ENCODE measurements around the gene GAB1. TPM values are rescaled to one million over a fixed set of nuclear protein-coding genes. Genes with fewer than 3 reads are reported as not detected.

The GAB1 gene
- total RNA-seq, 1 experiment from 2014 or later = 5.9 TPM

DNA sequence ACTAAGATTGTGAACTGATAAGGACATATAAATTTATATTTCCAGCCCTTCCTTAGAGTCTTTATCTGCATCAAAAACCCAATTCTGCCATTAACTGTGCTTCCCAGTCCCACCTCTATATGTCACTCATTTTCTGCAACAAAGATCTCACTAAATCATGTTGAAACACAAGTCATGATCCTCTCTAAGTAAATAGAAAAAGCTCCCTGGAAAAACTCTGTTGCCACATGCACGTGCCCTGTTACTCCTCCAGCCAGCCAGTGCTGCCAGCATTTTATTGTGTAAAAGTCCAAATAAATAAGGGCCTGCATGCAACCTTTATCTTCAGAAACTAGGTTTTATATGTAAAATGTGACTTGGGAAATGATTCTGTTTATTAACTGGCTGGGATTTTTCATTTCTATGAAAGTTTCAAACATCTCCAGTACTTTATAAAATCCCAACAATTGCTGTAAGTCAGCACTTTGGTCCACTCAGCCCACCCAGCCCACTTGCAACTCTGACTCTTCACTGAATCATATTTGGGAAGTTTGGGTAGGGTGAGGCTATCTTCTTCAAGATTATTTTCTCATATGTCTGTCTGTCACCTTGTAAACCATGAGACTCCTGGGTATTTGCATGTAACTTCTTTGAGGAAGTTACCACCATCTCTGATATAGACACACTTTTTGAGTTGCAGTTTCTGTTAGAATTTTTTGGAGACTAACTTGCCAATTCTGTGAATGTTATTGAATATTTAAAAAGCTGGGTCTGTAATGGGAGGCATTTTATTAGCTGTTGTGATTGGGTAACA is 136.9 kb downstream of the GAB1 start:
- no peak overlapping the region for H3K4me3 Mint-ChIP-seq (ENCODE audit: unreplicated experiment)
- ChIA-PET POLR2A (no interaction called here), CTCF (interaction anchor here (0.6 kb wide), 1 partner anchor 60 kb away, joined by 3 read pairs; no protein-coding TSS in a partner anchor)
- no peak overlapping the region for H3K27ac Mint-ChIP-seq (ENCODE audit: low read depth, unreplicated experiment)
- no peak for DNase-seq (ENCODE audit: unreplicated experiment)
- intact Hi-C loops (cut with micrococcal nuclease) = no loop called here
- no peaks in the 10 kb centered on the region for H3K4me1 Mint-ChIP-seq (ENCODE audit: insufficient read depth, unreplicated experiment)
- TF ChIP-seq, protein P1, sequence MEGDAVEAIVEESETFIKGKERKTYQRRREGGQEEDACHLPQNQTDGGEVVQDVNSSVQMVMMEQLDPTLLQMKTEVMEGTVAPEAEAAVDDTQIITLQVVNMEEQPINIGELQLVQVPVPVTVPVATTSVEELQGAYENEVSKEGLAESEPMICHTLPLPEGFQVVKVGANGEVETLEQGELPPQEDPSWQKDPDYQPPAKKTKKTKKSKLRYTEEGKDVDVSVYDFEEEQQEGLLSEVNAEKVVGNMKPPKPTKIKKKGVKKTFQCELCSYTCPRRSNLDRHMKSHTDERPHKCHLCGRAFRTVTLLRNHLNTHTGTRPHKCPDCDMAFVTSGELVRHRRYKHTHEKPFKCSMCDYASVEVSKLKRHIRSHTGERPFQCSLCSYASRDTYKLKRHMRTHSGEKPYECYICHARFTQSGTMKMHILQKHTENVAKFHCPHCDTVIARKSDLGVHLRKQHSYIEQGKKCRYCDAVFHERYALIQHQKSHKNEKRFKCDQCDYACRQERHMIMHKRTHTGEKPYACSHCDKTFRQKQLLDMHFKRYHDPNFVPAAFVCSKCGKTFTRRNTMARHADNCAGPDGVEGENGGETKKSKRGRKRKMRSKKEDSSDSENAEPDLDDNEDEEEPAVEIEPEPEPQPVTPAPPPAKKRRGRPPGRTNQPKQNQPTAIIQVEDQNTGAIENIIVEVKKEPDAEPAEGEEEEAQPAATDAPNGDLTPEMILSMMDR (IDR thresholded peaks at IDR 0.05; ENCODE audit: unreplicated experiment) = no peak
- no peaks in the 10 kb centered on the region for H3K27me3 Mint-ChIP-seq (ENCODE audit: insufficient read depth, unreplicated experiment)
- no peaks in the 10 kb centered on the region for H3K9me3 Mint-ChIP-seq (ENCODE audit: unreplicated experiment)
- BruUV-seq (replicated peaks) = no TSS peak
- peaks cover 15% of the 10 kb centered on the region for H3K36me3 Mint-ChIP-seq (ENCODE audit: insufficient read depth, unreplicated experiment)

GRCh38 chr4:143477487-143477886 is 140.8 kb downstream of the GAB1 start:
- TF ChIP-seq, protein P1 (IDR thresholded peaks at IDR 0.05; ENCODE audit: unreplicated experiment) = no peak
- H3K9me3 Mint-ChIP-seq (ENCODE audit: unreplicated experiment) = no peaks in the 10 kb centered on the region
- no peaks in the 10 kb centered on the region for H3K27me3 Mint-ChIP-seq (ENCODE audit: insufficient read depth, unreplicated experiment)
- H3K4me1 Mint-ChIP-seq (ENCODE audit: insufficient read depth, unreplicated experiment) = no peaks in the 10 kb centered on the region
- no peak overlapping the region for H3K4me3 Mint-ChIP-seq (ENCODE audit: unreplicated experiment)
- no peak overlapping the region for H3K27ac Mint-ChIP-seq (ENCODE audit: low read depth, unreplicated experiment)
- H3K36me3 Mint-ChIP-seq (ENCODE audit: insufficient read depth, unreplicated experiment) = peaks cover 7% of the 10 kb centered on the region
- CTCF ChIA-PET = interaction anchor here (0.7 to 1.4 kb wide), 3 partner anchors 100 to 270 kb away, joined by 3 to 4 read pairs (median 4); no protein-coding TSS in a partner anchor
- BruUV-seq (replicated peaks) = no TSS peak
- POLR2A ChIA-PET = interaction anchor here (1.8 kb wide), 1 partner anchor 12 kb away, joined by 4 read pairs; no protein-coding TSS in a partner anchor
- intact Hi-C loops (cut with micrococcal nuclease) = no loop called here
- DNase-seq (ENCODE audit: unreplicated experiment) = no peak

DNA sequence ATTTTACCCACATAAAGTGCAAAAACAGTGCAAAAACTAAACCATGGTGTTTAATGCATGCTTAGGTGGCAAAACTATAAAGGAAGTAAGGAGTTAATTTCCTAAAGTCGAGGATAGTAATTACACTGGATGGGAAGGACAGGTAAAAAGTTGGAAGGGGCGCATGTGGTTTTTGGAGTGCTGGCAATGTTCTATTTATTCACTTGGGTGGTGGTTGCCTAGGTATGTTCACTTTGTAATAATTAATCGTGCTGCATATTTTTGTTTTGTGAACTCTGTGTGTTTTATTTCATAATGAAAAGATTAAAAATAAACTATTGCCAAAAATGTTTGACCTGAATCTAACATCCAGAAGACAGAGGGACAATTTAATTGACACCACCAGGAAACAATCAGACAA is 144.7 kb downstream of the GAB1 start:
- TF ChIP-seq, protein P1 (IDR thresholded peaks at IDR 0.05; ENCODE audit: unreplicated experiment) = no peak
- no TSS peak for BruUV-seq (replicated peaks)
- DNase-seq (ENCODE audit: unreplicated experiment) = no peak
- CTCF ChIA-PET = interaction anchor here (0.7 kb wide), 1 partner anchor 289 kb away, joined by 6 read pairs; no protein-coding TSS in a partner anchor
- Mint-ChIP-seq H3K9me3 (ENCODE audit: unreplicated experiment) (no peaks in the 10 kb centered on the region), H3K4me3 (ENCODE audit: unreplicated experiment) (no peak overlapping the region), H3K27ac (ENCODE audit: low read depth, unreplicated experiment) (no peak overlapping the region), H3K4me1 (ENCODE audit: insufficient read depth, unreplicated experiment) (no peaks in the 10 kb centered on the region), H3K36me3 (ENCODE audit: insufficient read depth, unreplicated experiment) (no peaks in the 10 kb centered on the region), H3K27me3 (ENCODE audit: insufficient read depth, unreplicated experiment) (no peaks in the 10 kb centered on the region)
- intact Hi-C loops (cut with micrococcal nuclease) = loop anchor here (5.0 kb wide), 1 partner anchor 394 kb away; no protein-coding TSS in a partner anchor
- POLR2A ChIA-PET = no interaction called here

GRCh38 chr4:143482840-143483239 is 146.2 kb downstream of the GAB1 start:
- ChIA-PET CTCF (interaction anchor here (0.6 to 2.9 kb wide), 8 partner anchors 10 to 865 kb away, joined by 3 to 14 read pairs (median 6); no protein-coding TSS in a partner anchor), POLR2A (interaction anchor here (0.6 kb wide), 1 partner anchor 262 kb away, joined by 3 read pairs; no protein-coding TSS in a partner anchor)
- TF ChIP-seq, protein P1 (IDR thresholded peaks at IDR 0.05; ENCODE audit: unreplicated experiment) = peak; percentile 66
- H3K9me3 Mint-ChIP-seq (ENCODE audit: unreplicated experiment) = no peaks in the 10 kb centered on the region
- intact Hi-C loops (cut with micrococcal nuclease) = loop anchor here (1.0 to 5.0 kb wide), 8 partner anchors 84 to 636 kb away; partner anchors contain the start of genes GAB1 and INPP4B
- peak; percentile 57 for DNase-seq (ENCODE audit: unreplicated experiment)
- no peak overlapping the region for H3K4me3 Mint-ChIP-seq (ENCODE audit: unreplicated experiment)
- no peaks in the 10 kb centered on the region for H3K4me1 Mint-ChIP-seq (ENCODE audit: insufficient read depth, unreplicated experiment)
- H3K27me3 Mint-ChIP-seq (ENCODE audit: insufficient read depth, unreplicated experiment) = no peaks in the 10 kb centered on the region
- no peak overlapping the region for H3K27ac Mint-ChIP-seq (ENCODE audit: low read depth, unreplicated experiment)
- H3K36me3 Mint-ChIP-seq (ENCODE audit: insufficient read depth, unreplicated experiment) = no peaks in the 10 kb centered on the region
- no TSS peak for BruUV-seq (replicated peaks)

Data from MCF 10A (cell line).